ENCODE data around the gene GRM8.

The GRM8 gene

DNA sequence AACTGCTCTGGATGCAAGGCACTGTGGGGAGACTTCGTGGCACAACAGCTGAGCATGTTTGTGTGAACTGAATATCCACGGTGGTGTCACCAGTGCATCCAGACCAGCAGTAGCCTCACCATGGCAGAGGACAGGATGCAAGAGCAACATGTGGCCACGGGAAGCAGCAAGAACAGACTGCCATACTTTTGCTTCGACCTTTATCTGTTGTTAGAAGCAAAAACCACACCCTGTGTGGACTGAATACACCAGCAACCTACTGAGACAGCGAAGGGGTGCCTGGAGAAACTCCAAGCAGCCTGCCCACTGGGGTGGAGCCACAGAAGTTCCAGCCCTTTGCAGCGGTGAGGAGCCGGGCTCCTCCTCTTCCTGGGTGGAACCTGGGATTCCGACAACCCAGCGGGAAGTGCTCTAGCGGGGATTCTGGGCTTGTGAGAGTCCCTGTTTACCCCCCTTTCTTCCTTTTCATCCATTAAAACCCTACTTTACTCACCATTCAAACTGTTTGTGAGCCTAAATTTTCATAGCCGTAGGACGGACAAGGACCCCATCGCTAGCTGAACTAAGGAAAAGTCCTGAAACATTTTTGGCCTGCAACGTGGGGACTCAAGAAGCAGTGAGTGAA is 584.9 kb downstream of the GRM8 start:
- Histone ChIP-seq H3K79me2 (ENCODE audit: insufficient read depth, low read length) (no peaks in the 10 kb centered on the region), H3K27ac (ENCODE audit: low read depth, low read length, poor library complexity, severe bottlenecking) (no peak overlapping the region), H3K4me3 (ENCODE audit: low read depth, low read length, poor library complexity, severe bottlenecking) (no peak overlapping the region), H3K36me3 (ENCODE audit: insufficient read depth, low read length) (no peaks in the 10 kb centered on the region), H4K20me1 (ENCODE audit: insufficient read depth, low read length) (no peaks in the 10 kb centered on the region), H3K27me3 (ENCODE audit: insufficient read depth, low read length) (no peaks in the 10 kb centered on the region), H3K9ac (ENCODE audit: low read length) (no peak overlapping the region), H2AFZ (ENCODE audit: low read length) (no peak overlapping the region), H3K9me3 (ENCODE audit: low read length) (no peaks in the 10 kb centered on the region), H3F3A (ENCODE audit: insufficient read depth, low read length) (no peaks in the 10 kb centered on the region), H3K9me2 (ENCODE audit: low read depth, low read length) (no peaks in the 10 kb centered on the region), H3K4me2 (ENCODE audit: low read length) (no peak overlapping the region), H3K4me1 (ENCODE audit: insufficient read depth, low read length, severe bottlenecking) (no peaks in the 10 kb centered on the region)
- TF ChIP-seq CTCF (IDR thresholded peaks at IDR 0.05; ENCODE audit: low read length) (no peak), EZH2 (IDR thresholded peaks at IDR 0.05; ENCODE audit: borderline replicate concordance, low read length) (no peak)

GRCh38 chr7:126662856-126663255 is 589.9 kb downstream of the GRM8 start:
- Histone ChIP-seq H3K9ac (ENCODE audit: low read length) (no peak overlapping the region), H2AFZ (ENCODE audit: low read length) (no peak overlapping the region), H3F3A (ENCODE audit: insufficient read depth, low read length) (no peaks in the 10 kb centered on the region), H3K4me2 (ENCODE audit: low read length) (no peak overlapping the region), H4K20me1 (ENCODE audit: insufficient read depth, low read length) (no peaks in the 10 kb centered on the region), H3K4me1 (ENCODE audit: insufficient read depth, low read length, severe bottlenecking) (peaks cover 17% of the 10 kb centered on the region), H3K79me2 (ENCODE audit: insufficient read depth, low read length) (no peaks in the 10 kb centered on the region), H3K27ac (ENCODE audit: low read depth, low read length, poor library complexity, severe bottlenecking) (no peak overlapping the region), H3K36me3 (ENCODE audit: insufficient read depth, low read length) (no peaks in the 10 kb centered on the region), H3K27me3 (ENCODE audit: insufficient read depth, low read length) (no peaks in the 10 kb centered on the region), H3K9me2 (ENCODE audit: low read depth, low read length) (no peaks in the 10 kb centered on the region), H3K9me3 (ENCODE audit: low read length) (no peaks in the 10 kb centered on the region), H3K4me3 (ENCODE audit: low read depth, low read length, poor library complexity, severe bottlenecking) (no peak overlapping the region)
- TF ChIP-seq EZH2 (IDR thresholded peaks at IDR 0.05; ENCODE audit: borderline replicate concordance, low read length): no peak
- no peak for TF ChIP-seq CTCF (IDR thresholded peaks at IDR 0.05; ENCODE audit: low read length)

DNA sequence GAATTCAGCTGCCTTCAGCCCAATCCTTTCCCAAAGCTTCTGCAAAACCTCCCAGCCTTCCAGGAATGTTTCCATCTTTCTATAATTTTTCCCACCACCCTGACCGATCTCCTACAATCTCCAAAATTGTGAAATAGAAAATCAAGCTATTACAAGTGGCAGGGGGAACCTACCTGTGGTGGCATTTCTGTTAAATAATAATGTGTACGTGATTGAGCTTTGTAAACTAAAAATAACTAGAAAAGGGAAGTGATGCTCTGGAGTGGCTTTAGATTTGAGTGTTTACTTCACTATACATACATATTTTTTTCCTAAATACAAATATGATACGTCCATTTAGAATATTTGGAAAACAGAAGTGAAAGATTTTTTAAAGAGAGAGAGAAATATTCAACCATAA is 593.6 kb downstream of the GRM8 start:
- Histone ChIP-seq H3F3A (ENCODE audit: insufficient read depth, low read length) (no peaks in the 10 kb centered on the region), H3K79me2 (ENCODE audit: insufficient read depth, low read length) (no peaks in the 10 kb centered on the region), H3K4me2 (ENCODE audit: low read length) (no peak overlapping the region), H3K9me2 (ENCODE audit: low read depth, low read length) (no peaks in the 10 kb centered on the region), H3K27me3 (ENCODE audit: insufficient read depth, low read length) (no peaks in the 10 kb centered on the region), H3K4me3 (ENCODE audit: low read depth, low read length, poor library complexity, severe bottlenecking) (no peak overlapping the region), H4K20me1 (ENCODE audit: insufficient read depth, low read length) (no peaks in the 10 kb centered on the region), H3K27ac (ENCODE audit: low read depth, low read length, poor library complexity, severe bottlenecking) (no peak overlapping the region), H3K9ac (ENCODE audit: low read length) (no peak overlapping the region), H3K9me3 (ENCODE audit: low read length) (no peaks in the 10 kb centered on the region), H2AFZ (ENCODE audit: low read length) (no peak overlapping the region), H3K4me1 (ENCODE audit: insufficient read depth, low read length, severe bottlenecking) (peaks cover 29% of the 10 kb centered on the region), H3K36me3 (ENCODE audit: insufficient read depth, low read length) (no peaks in the 10 kb centered on the region)
- TF ChIP-seq EZH2 (IDR thresholded peaks at IDR 0.05; ENCODE audit: borderline replicate concordance, low read length) (no peak), CTCF (IDR thresholded peaks at IDR 0.05; ENCODE audit: low read length) (no peak)
